Measurements from ENCODE around the gene RRN3. TPM values are rescaled to one million over a fixed set of nuclear protein-coding genes. Genes with fewer than 3 reads are reported as not detected.
"Not testable (repeated sequence)": the region's sequence is repeated elsewhere in the genome, so short reads cannot be mapped to it uniquely, and the experiment has no call there.

Gene RRN3
- polyA plus RNA-seq, 3 donors from 2014 or later = 15.2 to 30.6 (median 17.4) TPM

- Mint-ChIP-seq H3K27me3 (ENCODE audit: low read depth in 3 of 3) (no peaks in the 10 kb centered on the region), H3K4me3 (no peak overlapping the region), H3K4me1 (peaks cover 18 to 26% of the 10 kb centered on the region in 2 donors), H3K9me3 (no peaks in the 10 kb centered on the region), H3K36me3 (peaks cover 15 to 61% (median 24%) of the 10 kb centered on the region in 3 donors), H3K27ac (peak overlapping the region in 1 of 6 donors; percentile 49)
- DNase-seq = no peak
Measured at GRCh38 chr16:15034266-15035162, 59.6 kb downstream of the RRN3 start.

- H3K27me3 Mint-ChIP-seq (ENCODE audit: low read depth in 3 of 3) = no peaks in the 10 kb centered on the region
- peaks cover 21 to 26% of the 10 kb centered on the region in 2 donors for H3K4me1 Mint-ChIP-seq
- H3K4me3 Mint-ChIP-seq = no peak overlapping the region
- no peak for DNase-seq
- H3K9me3 Mint-ChIP-seq = no peaks in the 10 kb centered on the region
- no peak overlapping the region for H3K27ac Mint-ChIP-seq
- H3K36me3 Mint-ChIP-seq = peaks cover 16 to 62% (median 23%) of the 10 kb centered on the region in 3 donors
Measured at GRCh38 chr16:15033309-15033707, 60.8 kb downstream of the RRN3 start.

GRCh38 chr16:15032547-15033308 is 61.3 kb downstream of the RRN3 start:
- H3K4me3 Mint-ChIP-seq = peak overlapping the region in 1 of 5 donors; percentile 43
- DNase-seq = no peak
- peaks cover 0 to 3% (median 0%) of the 10 kb centered on the region in 3 donors for H3K27me3 Mint-ChIP-seq (ENCODE audit: low read depth in 3 of 3)
- peaks cover 21 to 26% of the 10 kb centered on the region in 2 donors for H3K4me1 Mint-ChIP-seq
- H3K36me3 Mint-ChIP-seq = peaks cover 18 to 62% (median 23%) of the 10 kb centered on the region in 3 donors
- peak overlapping the region in 3 of 6 donors; percentile 42 to 62 (median 60) for H3K27ac Mint-ChIP-seq
- no peaks in the 10 kb centered on the region for H3K9me3 Mint-ChIP-seq

GRCh38 chr16:15031586-15031985 is 62.5 kb downstream of the RRN3 start:
- peaks cover 0 to 5% (median 0%) of the 10 kb centered on the region in 3 donors for H3K27me3 Mint-ChIP-seq (ENCODE audit: low read depth in 3 of 3)
- peaks cover 21 to 26% of the 10 kb centered on the region in 2 donors for H3K4me1 Mint-ChIP-seq
- no peaks in the 10 kb centered on the region for H3K9me3 Mint-ChIP-seq
- DNase-seq = no peak
- peak overlapping the region; percentile 45 to 75 (median 69) for H3K4me3 Mint-ChIP-seq
- peaks cover 18 to 58% (median 18%) of the 10 kb centered on the region in 3 donors for H3K36me3 Mint-ChIP-seq
- H3K27ac Mint-ChIP-seq = peak overlapping the region; percentile 79 to 91 (median 84)

GRCh38 chr16:15031179-15031578 is 62.9 kb downstream of the RRN3 start:
- Mint-ChIP-seq H3K9me3 (no peaks in the 10 kb centered on the region), H3K4me3 (peak overlapping the region; percentile 45 to 75 (median 69))

GRCh38 chr16:15029749-15030148 is 64.3 kb downstream of the RRN3 start:
- H3K27me3 Mint-ChIP-seq (ENCODE audit: low read depth in 3 of 3); DNase-seq; H3K9me3 Mint-ChIP-seq; H3K4me3 Mint-ChIP-seq: not testable (repeated sequence)
- Mint-ChIP-seq H3K27ac (peak overlapping the region in 3 of 6 donors; percentile 17 to 57 (median 34)), H3K36me3 (peaks cover 25 to 56% (median 28%) of the 10 kb centered on the region in 3 donors), H3K4me1 (peaks cover 24 to 34% of the 10 kb centered on the region in 2 donors)

More at GRCh38 chr16:15031179-15031578, 62.9 kb downstream of the RRN3 start:
- peaks cover 21 to 26% of the 10 kb centered on the region in 2 donors for H3K4me1 Mint-ChIP-seq
- peak overlapping the region; percentile 79 to 91 (median 84) for H3K27ac Mint-ChIP-seq
- peaks cover 18 to 54% (median 18%) of the 10 kb centered on the region in 3 donors for H3K36me3 Mint-ChIP-seq
- peaks cover 0 to 5% (median 0%) of the 10 kb centered on the region in 3 donors for H3K27me3 Mint-ChIP-seq (ENCODE audit: low read depth in 3 of 3)
- peak; percentile 44 to 53 (median 50) for DNase-seq

GRCh38 chr16:15028801-15029698 is 65.0 kb downstream of the RRN3 start:
- H3K9me3 Mint-ChIP-seq; DNase-seq; H3K4me3 Mint-ChIP-seq; H3K27me3 Mint-ChIP-seq (ENCODE audit: low read depth in 3 of 3): not testable (repeated sequence)
- Mint-ChIP-seq H3K27ac (peak overlapping the region in 3 of 6 donors; percentile 36 to 53 (median 49)), H3K36me3 (peaks cover 26 to 53% (median 32%) of the 10 kb centered on the region in 3 donors), H3K4me1 (peaks cover 28 to 34% of the 10 kb centered on the region in 2 donors)

GRCh38 chr16:15028345-15028715 is 65.7 kb downstream of the RRN3 start:
- DNase-seq; H3K27me3 Mint-ChIP-seq (ENCODE audit: low read depth in 3 of 3); H3K4me3 Mint-ChIP-seq; H3K9me3 Mint-ChIP-seq: not testable (repeated sequence)
- Mint-ChIP-seq H3K4me1 (peaks cover 28 to 34% of the 10 kb centered on the region in 2 donors), H3K27ac (peak overlapping the region in 2 of 6 donors; percentile 49), H3K36me3 (peaks cover 24 to 48% (median 33%) of the 10 kb centered on the region in 3 donors)

- peaks cover 19 to 44% (median 36%) of the 10 kb centered on the region in 3 donors for H3K36me3 Mint-ChIP-seq
- not testable (repeated sequence) for DNase-seq; H3K4me3 Mint-ChIP-seq; H3K9me3 Mint-ChIP-seq; H3K27me3 Mint-ChIP-seq (ENCODE audit: low read depth in 3 of 3)
- H3K4me1 Mint-ChIP-seq = peaks cover 27 to 30% of the 10 kb centered on the region in 2 donors
- peak overlapping the region in 3 of 6 donors; percentile 49 to 74 (median 49) for H3K27ac Mint-ChIP-seq
Measured at GRCh38 chr16:15027503-15028344, 66.3 kb downstream of the RRN3 start.

GRCh38 chr16:15027051-15027450 is 67.0 kb downstream of the RRN3 start:
- H3K27me3 Mint-ChIP-seq (ENCODE audit: low read depth in 3 of 3); H3K9me3 Mint-ChIP-seq; H3K4me3 Mint-ChIP-seq; DNase-seq; H3K27ac Mint-ChIP-seq: not testable (repeated sequence)
- peaks cover 27 to 30% of the 10 kb centered on the region in 2 donors for H3K4me1 Mint-ChIP-seq
- H3K36me3 Mint-ChIP-seq = peaks cover 16 to 48% (median 36%) of the 10 kb centered on the region in 3 donors

GRCh38 chr16:15025234-15025951 is 68.7 kb downstream of the RRN3 start:
- Mint-ChIP-seq H3K36me3 (peaks cover 10 to 42% (median 27%) of the 10 kb centered on the region in 3 donors), H3K4me1 (peaks cover 17 to 21% of the 10 kb centered on the region in 2 donors), H3K27ac (peak overlapping the region in 3 of 6 donors; percentile 9 to 63 (median 11))
- H3K9me3 Mint-ChIP-seq; H3K27me3 Mint-ChIP-seq (ENCODE audit: low read depth in 3 of 3); H3K4me3 Mint-ChIP-seq; DNase-seq: not testable (repeated sequence)

GRCh38 chr16:15024858-15025199 is 69.2 kb downstream of the RRN3 start:
- not testable (repeated sequence) for DNase-seq; H3K27me3 Mint-ChIP-seq (ENCODE audit: low read depth in 3 of 3); H3K9me3 Mint-ChIP-seq; H3K4me3 Mint-ChIP-seq
- Mint-ChIP-seq H3K36me3 (peaks cover 10 to 42% (median 27%) of the 10 kb centered on the region in 3 donors), H3K4me1 (peaks cover 17 to 21% of the 10 kb centered on the region in 2 donors), H3K27ac (peak overlapping the region in 5 of 6 donors; percentile 8 to 65 (median 18))

Measured in immature natural killer cell (primary cell).